GM12892 (cell line): Measurements from ENCODE around the gene MIER3.

ENCODE experiments used
- POLR2A ChIP-seq: IDR thresholded peaks from 2 replicates; pipeline ENCODE4 v1.6.1; 2011; ENCODE audit warnings: low read depth, low read length, control low read depth
- TAF1 ChIP-seq: IDR thresholded peaks from 2 replicates; pipeline ENCODE4 v1.6.1; 2011; ENCODE audit warnings: low read depth, mild to moderate bottlenecking, control low read depth, low read length, borderline replicate concordance

DNA sequence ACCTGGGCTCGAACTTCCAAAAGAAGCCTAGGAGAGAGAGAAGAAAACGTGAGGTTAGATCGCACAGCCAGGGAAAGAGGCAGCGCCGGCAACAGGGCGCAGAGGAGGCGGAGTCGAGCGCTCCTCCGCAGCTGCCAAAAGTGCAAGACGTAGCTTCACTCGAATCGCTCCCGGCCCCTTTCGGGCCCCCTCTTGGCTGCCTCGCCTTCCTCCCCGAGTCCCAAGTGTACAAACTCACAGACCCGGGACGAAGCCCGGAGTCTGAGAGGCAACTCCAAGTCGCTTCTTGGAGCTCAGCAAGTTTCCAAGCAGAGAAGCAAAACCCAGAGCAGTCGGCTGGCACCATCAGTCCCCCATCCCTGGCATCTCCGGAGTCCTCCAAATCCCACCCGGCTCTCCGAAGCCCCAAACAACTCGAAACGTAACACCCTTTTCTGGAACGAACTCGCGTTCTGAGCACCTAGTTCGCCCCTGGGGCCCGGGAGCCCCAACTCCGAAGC lies 1.2 kb downstream of the MIER3 start:
- no peak for TF ChIP-seq POLR2A
- TF ChIP-seq TAF1, result no peak
